GM18951 (cell line): ENCODE measurements around the gene LATS2.

Experiments used
- POLR2A ChIP-seq: IDR thresholded peaks from 4 replicates; pipeline ENCODE4 v1.6.1; 2011; ENCODE audit warnings: mild to moderate bottlenecking; ENCODE audit not compliant: insufficient read length, insufficient read depth; ENCODE audit errors: extremely low read depth
- in situ Hi-C: fragments of 300-500 bp; cut with MboI; formaldehyde crosslinking; loops from one replicate; pipeline ENCODE4 v1.12.0; 2022; ENCODE audit warnings: low sequenced_read_pairs, mixed read lengths, inconsistent platforms; ENCODE audit not compliant: unreplicated experiment

Gene LATS2

DNA sequence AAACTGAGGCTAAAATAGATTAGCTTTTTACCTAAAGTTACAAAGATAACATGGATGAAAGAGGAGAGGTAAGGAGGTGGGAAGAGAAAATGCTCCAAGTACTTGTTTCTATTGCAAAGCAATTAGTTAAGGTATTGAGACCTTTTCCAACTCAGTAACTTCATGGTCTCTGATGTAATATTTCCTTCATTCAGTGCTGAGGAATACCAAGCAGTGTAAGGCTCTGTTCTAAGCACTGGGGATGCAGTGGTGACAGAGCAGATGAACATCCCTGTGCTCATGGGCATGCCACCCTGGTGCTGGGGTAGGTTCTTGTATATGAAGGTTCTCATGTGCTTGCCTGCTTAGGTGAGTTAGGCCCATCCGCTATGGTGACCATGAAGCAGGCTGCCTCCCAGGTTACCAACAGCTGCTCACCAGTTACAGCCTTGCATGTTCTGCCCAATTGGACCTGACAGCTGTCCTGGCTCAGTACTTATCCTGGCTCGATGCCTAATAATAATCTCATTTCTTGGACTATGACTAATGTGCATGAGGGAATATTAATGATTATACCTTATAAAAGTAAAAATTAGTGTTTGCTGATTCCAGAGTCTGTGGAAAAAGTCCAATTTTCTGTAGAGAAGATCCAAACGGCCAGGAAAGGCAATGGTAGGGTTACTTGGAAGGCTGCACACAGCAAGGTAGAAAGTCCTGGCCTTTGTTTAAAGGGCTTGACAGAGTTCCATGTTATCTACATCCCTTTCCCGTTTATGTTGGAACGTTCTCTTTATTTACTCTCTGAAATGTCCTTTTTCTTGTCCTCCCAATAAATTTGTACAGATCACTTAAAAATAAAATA lies 48.3 kb downstream of the LATS2 start:
- in situ Hi-C loops = no loop called here
- no peak for TF ChIP-seq POLR2A

DNA sequence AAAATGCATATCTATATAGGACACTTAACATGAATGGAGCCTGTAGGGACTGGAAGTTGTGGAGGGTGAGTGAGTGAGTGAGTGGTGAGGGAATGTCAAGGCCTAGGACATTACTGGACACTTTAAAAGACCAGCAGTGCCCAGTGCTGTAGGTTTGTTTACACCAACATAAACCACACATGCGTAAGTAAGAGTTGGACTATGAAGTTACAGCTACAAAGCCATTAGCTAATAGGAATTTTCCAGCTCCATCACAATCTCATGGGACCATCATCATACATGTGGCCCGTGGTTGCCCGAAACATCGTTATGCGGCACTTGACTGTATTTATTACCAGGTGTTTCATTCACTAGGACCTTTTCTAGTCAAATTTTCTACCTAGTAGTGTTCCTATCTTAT lies 49.2 kb downstream of the LATS2 start:
- in situ Hi-C loops = no loop called here
- TF ChIP-seq POLR2A = no peak

DNA sequence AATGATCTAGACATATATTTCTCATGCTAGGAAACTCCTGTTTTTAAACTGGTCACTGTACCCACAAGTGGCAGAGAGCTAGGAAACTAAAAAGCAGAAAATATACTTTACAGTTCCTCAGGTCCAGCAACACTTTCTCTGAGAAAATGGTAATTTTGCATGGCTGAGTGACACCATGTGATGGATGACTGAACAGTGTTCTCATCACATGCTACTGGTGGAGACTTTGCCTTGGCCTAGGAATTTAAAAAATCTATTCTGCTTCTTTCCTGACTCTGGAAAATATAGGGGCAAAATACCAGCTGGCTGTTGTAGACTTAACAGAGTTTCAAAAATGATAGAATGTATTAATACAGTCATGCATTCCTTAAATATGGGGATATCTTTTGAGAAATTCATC lies 50.0 kb downstream of the LATS2 start:
- no peak for TF ChIP-seq POLR2A
- in situ Hi-C loops = no loop called here

DNA sequence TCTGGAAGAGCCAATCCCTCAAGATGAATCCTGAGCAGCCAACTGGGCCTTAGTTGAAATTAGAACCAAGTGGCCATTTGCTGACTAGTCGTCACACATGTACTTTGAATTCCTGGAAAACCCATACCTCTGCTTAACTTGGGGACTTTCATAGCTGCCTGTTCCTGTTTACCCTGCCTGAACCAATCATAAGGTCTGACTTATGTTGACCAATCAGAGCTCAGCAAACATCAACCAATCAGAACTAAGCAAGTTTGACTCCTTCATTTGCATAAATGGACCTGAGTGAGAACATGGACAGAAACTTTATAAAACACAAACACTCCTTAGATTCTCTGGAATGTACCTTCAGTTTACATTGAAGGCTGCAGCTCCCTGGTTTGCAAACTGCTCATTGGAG lies 50.8 kb downstream of the LATS2 start:
- in situ Hi-C loops = no loop called here
- no peak for TF ChIP-seq POLR2A

DNA sequence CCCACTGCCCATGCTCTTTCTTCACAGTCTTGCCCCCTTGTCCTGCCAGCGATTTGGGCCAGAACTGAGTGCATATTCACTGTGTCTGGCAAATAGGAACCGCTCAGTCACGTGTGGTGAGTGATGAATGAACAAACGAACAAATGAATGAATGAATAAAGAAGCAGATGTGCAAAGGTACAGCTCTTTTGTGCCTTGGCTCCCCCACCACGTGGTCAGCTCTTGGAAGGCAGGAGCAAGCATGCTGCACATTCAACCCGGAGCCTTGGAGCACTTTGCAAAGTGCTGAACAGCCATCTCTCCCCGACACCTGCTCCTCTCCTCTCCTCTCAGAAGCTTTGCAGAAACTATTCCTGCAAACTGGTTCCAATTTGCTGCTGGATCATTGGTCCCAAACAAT lies 52.4 kb downstream of the LATS2 start:
- in situ Hi-C loops = no loop called here
- TF ChIP-seq POLR2A = no peak

DNA sequence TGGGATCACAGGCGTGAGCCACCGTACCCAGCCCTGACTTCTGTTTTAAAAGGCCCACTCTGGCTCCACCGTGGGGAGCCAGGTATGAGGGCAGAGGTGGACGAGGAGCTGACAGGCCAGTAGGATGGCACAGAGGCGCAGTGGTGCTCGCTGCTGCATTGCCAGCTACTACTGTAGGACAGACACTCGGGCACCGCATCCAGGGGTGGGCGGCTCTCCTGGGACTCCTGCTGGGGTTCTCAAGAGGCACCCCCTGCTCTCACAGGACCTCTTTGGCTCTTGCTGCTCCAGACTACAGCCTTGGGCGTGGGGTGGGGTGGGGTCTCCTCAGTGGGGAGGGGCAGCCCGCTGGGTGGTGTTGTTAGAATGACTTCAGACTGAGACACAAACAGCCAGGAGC lies 53.4 kb downstream of the LATS2 start:
- in situ Hi-C loops = no loop called here
- TF ChIP-seq POLR2A = no peak

DNA sequence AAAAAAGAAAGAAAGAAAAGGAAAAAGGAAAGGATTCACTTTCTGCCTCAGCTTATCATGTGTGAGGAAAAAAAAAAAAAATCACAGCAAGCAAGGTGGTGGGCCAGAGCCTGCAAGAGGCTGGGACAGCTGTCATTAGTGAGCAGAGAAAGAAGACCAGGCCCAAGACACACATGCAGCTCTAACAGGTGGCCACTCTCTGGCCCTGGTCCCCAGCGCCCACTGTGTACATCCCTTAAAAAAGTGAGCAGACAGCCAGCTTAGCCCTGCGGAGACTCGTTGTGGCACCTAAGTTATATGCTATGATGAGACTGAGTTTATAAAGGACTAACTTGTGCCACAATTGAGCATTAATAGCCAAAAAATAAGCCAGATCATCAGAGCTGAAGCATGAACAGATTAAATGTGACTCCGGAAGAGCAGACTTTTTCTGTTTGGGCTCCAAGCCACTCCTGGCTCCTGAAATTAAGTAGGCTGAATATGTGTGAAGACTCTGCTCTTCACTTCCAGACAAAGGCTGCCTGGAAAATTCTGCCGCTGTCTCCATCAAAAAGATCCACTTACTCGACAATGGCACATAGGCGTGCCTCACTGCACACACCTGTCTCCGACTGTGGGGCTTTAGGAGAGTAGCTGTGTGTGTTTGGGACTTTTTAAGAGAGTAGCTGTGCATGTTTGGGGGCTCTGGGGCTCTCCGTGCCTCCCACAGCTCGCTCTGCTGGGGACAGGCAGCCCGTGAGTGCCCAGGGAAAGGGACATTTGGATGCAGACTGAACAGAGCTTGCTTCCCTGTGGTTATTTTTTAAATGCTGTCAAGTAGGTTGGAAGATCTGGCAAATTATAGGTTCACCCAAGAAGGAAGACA lies 55.0 kb downstream of the LATS2 start:
- no peak for TF ChIP-seq POLR2A
- in situ Hi-C loops = no loop called here

DNA sequence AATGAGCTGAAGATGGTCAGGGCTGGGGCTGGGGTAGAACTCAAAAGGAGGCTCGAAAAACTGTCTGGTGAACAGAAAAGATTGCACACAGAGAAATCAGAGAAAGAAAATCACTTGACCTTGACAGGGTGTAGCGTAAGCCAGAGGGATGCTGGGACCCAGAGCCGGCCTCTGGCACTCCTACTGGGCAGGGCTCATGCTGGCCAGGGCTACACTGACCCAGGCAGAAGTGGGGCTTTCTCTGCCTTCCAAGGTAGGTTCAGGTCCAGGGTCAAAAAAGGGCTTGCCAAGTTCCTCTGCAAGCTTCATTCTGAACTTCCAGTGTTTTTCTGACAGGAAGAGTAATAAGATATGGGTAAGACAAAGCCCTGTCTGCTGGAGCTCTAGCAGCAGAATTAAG lies 56.2 kb downstream of the LATS2 start:
- no peak for TF ChIP-seq POLR2A
- in situ Hi-C loops = no loop called here

DNA sequence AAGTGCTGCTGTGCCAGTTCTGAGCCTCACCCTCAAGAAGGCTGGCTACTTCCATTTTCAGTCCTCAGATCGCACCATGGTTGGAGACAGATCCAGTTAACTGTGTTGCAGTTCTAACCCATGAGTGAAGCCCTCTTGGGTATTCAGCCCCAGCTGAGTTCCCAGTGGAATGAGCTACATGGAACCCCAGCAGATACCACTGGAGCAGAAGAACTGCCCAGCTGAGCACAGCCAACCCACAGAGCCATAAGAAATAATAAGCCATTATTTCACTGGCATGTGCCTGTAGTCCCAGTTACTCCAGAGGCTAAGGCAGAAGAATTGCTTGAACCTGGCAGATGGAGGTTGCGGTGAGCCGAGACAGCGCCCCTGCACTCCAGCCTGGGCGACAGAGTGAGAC lies 59.9 kb downstream of the LATS2 start:
- in situ Hi-C loops = no loop called here
- no peak for TF ChIP-seq POLR2A

DNA sequence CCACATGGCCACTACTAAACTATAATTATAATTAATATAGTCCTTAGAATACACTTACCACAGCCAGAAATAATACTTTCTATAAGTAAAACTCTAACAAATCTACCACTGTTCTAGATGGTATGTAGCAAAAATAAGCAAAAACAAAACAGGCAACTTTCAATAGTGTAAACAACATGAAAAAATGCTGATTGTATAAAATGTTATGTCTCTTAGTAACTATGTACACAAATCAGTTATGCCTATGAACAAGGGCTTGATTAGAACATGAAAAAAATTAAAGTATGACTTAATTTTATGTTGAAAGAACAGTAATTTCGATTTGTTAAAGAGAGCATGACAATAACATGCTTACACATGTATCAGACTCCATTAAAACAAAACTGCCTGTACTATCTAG lies 60.7 kb downstream of the LATS2 start:
- TF ChIP-seq POLR2A = no peak
- in situ Hi-C loops = no loop called here

DNA sequence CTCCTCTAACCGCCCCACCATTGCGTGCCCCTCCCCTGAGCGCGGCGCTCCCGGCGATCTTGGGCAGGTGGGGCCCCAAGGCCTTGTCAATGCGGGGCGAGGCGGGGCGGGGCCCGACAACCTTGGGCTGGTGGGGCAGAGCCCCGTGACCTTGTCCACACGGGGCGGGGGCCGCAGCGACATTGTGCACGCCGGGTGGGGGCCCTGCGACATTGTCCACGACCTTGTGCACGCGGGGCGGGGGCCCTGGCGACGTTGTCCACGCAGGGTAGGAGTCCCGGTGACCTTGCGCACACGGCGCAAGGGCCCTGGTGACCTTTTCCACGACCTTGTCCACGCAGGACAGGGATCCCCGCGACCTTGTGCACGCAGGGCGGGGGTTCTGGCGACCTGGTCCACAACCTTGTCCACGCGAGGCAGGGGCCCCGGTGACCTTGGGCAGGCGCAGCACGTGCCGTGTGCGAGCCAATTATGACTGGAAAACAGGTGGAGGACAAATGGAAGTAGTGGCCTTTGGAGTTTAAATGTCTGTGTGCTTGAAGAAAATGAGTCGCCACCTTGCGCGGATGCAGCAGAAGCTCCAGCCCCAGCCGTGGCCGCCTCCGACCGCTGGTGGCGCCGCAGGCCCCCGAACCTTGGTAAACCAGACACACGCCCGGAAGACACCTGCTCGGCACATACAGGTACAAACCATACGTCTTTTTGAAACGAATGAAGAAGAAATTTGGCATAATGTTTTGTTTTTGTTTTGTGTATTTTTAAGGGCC lies 62.6 kb downstream of the LATS2 start:
- in situ Hi-C loops = no loop called here
- no peak for TF ChIP-seq POLR2A

DNA sequence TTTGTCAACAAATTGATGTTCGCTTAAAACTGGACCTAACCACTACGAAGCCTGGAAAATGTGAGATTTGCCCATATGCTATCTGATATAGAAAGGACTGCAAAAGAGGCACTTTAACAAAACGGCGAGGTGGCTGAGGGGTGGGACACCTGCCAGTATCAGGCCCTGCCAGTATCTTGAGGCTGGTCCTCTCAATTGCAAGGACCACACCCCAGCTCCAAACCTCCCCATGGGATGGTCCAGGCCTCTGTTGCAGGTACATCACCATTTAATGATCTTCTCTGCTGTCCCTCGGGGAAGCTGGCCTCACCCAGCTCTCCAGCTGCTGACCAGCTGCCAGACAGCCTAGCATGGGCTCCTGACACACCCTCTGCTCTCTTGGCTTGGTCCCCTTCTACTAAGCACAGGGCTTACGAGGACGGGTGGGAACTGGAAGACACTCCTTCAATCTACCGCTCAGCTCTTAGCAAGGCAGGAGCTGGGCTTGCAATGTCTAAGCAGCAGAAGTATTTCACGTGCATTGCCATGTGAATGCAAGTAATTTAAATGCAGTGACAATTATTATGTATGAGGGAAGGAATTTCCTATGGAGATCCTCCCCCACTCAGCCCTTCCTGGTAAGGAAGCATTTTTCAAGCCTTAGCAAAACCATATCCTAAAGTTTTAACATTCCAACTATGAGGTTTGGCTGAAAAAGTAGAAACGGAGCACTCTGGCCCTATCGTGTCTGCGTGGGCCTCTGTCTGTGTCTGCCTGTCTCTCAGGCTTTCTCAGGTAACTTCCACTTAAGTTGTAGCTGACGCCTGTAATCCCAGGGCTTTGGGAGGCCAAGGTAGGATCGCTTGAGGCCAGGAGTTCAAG lies 63.9 kb downstream of the LATS2 start:
- TF ChIP-seq POLR2A = no peak
- in situ Hi-C loops = no loop called here
